Transverse colon (tissue), 4 donors: Measurements from ENCODE around the gene HOXA6. TPM values are rescaled to one million over a fixed set of nuclear protein-coding genes. Genes with fewer than 3 reads are reported as not detected.

Source experiments
- DNase-seq: peaks from one replicate; pipeline ENCODE4 v3.0.0-alpha.2; 2019
- H3K27ac ChIP-seq, 4 donors: fragments of 200-600 bp; sonication (generic); 2 replicates each; pipeline ENCODE4 v1.5.1; 2016 to 2018; ENCODE audit warnings: inconsistent platforms in 4 of 4
- H3K27me3 ChIP-seq: fragments of 200-600 bp; sonication (generic); 2 replicates; pipeline ENCODE4 v1.5.1; 2017; ENCODE audit warnings: inconsistent platforms
- H3K36me3 ChIP-seq, 4 donors: fragments of 200-600 bp; sonication (generic); 2 replicates each; pipeline ENCODE4 v1.5.1; 2017 to 2019; ENCODE audit warnings: inconsistent platforms in 4 of 4
- H3K4me1 ChIP-seq, 4 donors: fragments of 200-600 bp; sonication (generic); 2 replicates each; pipeline ENCODE4 v1.5.1; 2017 to 2020; ENCODE audit warnings: inconsistent platforms in 4 of 4
- H3K4me3 ChIP-seq, 4 donors: fragments of 200-600 bp; sonication (generic); 1 replicate in 1 of 4; 2 replicates in 3 of 4; pipeline versions ENCODE4 v1.5.1 to v1.6.1; 2017 to 2019; ENCODE audit warnings: inconsistent platforms in 4 of 4
- H3K9me3 ChIP-seq, 2 donors: fragments of 200-600 bp; sonication (generic); 2 replicates each; pipeline ENCODE4 v1.5.1; 2017 to 2019; ENCODE audit warnings: inconsistent platforms in 2 of 2
- CTCF ChIP-seq, 5 experiments: fragments of 200-600 bp in 3 of 5; fragments of 450-650 bp in 2 of 5; sonication (generic) in 3 of 5; IDR thresholded peaks; 1 replicate in 2 of 5; 2 replicates in 3 of 5; pipeline ENCODE4 v1.5.1; 2016 to 2017; ENCODE audit warnings: antibody characterized with exemption in 5 of 5, inconsistent platforms in 3 of 5, mild to moderate bottlenecking in 2 of 5, moderate library complexity in 1 of 5
- EP300 ChIP-seq: sonication (generic); formaldehyde crosslinking; IDR thresholded peaks from one replicate; pipeline ENCODE4 v1.6.1; 2017; ENCODE audit warnings: antibody characterized with exemption, low read depth
- POLR2A ChIP-seq: fragments of 450-650 bp; IDR thresholded peaks from one replicate; pipeline ENCODE4 v1.6.1; 2016; ENCODE audit warnings: antibody characterized with exemption, mild to moderate bottlenecking, moderate library complexity
- POLR2AphosphoS5 ChIP-seq, 3 donors: sonication (generic); formaldehyde crosslinking; IDR thresholded peaks; one replicate each; pipeline ENCODE4 v1.6.1; 2016; ENCODE audit warnings: antibody characterized with exemption in 3 of 3
- WGBS, 2 donors: methylation state at CpG; one replicate each; pipeline ENCODE4 v1.1.5; 2018; ENCODE audit warnings: low coverage in 1 of 2; 5-methylcytosine and 5-hydroxymethylcytosine counted together
- in situ Hi-C, 4 donors: fragments of 200-750 bp; cut with MboI; loops; one replicate each; pipeline versions ENCODE4 v1.15.0 to v1.15.1; 2017; ENCODE audit warnings: low sequenced_read_pairs in 3 of 4, low pct_ligation_motif_present in 1 of 4, low pct_unique_long_range_greater_than_20kb in 1 of 4
- intact Hi-C: fragments of 100-400 bp; cut with DNase I; formaldehyde crosslinking; loops from one replicate; pipeline ENCODE4 v1.15.1; 2023; ENCODE audit warnings: low total_unique reads
- total RNA-seq, 4 donors: library from RNA; depleted of rRNA; stranded (reverse); fragments of >200 nt; gene quantifications; one replicate each; pipeline ENCODE4 v1.1.0, GENCODE V29; 2016

The HOXA6 gene
- total RNA-seq, 4 donors from 2014 or later, result 12.9 to 27.8 (median 17.3) TPM

DNA sequence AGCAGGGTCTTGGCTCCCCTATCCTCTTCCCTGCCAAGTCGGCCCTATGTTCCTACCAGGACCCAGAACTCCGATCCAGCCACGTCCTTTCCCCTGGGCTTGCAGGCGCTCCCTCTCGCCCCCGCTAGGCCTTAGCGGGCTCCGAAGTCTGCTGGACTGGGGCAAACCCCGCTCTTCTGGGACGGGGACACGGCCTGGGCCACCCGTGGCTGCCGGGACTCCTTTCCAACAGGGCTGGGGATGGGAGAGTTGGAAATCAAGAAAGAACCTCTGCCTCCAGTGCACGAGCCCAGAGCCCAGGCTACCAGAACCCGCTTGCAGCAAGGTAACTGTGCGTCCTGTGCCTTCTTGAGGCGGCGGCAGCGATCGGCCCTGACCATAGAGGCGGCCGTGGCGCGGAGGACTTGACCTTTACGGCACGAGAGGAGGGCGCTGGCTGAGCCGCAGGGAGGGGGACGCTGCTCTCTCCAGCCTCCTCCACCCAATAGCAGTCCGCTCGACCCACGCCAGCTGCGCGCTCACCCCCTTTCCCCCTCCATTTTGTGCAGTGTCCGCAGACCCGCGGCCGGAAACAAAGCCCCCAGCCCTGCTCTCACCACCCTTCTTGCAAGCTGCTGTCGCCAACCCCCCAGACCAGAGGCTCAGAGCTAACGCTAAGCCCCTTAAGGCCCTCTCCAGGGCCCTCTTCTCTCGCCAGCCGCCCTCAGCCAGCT, 44.4 kb upstream of the HOXA6 start:
- 19 to 54% methylated on average over 7 to 42 of the region's 42 CpGs for WGBS, 2 donors
- peak; percentile 48 for DNase-seq
- H3K27me3 ChIP-seq, result peaks cover 68% of the 10 kb centered on the region
- H3K36me3 ChIP-seq, result no peaks in the 10 kb centered on the region
- peak in 1 of 5 experiments; percentile 30 for TF ChIP-seq CTCF (IDR thresholded peaks at IDR 0.05)
- TF ChIP-seq POLR2AphosphoS5 (IDR thresholded peaks at IDR 0.05), result peak; percentile 27 to 70 (median 40)
- TF ChIP-seq POLR2A, result peak; percentile 55
- no peak for TF ChIP-seq EP300
- in situ Hi-C loops, result loop anchor here in 2 of 4 donors (25.0 kb wide), 1 partner anchor 1330 kb away; no protein-coding TSS in a partner anchor
- intact Hi-C loops, result loop anchor here (5.0 to 10.0 kb wide), 3 partner anchors 725 to 983 kb away; no protein-coding TSS in a partner anchor
- no peaks in the 10 kb centered on the region for H3K9me3 ChIP-seq
- H3K4me1 ChIP-seq, result peaks cover 16 to 57% (median 45%) of the 10 kb centered on the region in 4 donors
- peak overlapping the region; percentile 95 to 99 (median 98) for H3K27ac ChIP-seq
- H3K4me3 ChIP-seq, result peak overlapping the region; percentile 8 to 73 (median 58)

GRCh38 chr7:27191161-27191731, 43.7 kb upstream of the HOXA6 start:
- peak; percentile 19 for DNase-seq
- H3K36me3 ChIP-seq, result no peaks in the 10 kb centered on the region
- intact Hi-C loops (loop anchor here (5.0 to 10.0 kb wide), 3 partner anchors 726 to 984 kb away; no protein-coding TSS in a partner anchor), in situ Hi-C loops (loop anchor here in 2 of 4 donors (25.0 kb wide), 1 partner anchor 1329 kb away; no protein-coding TSS in a partner anchor)
- 41% methylated on average over 15 of the region's 15 CpGs; no CpG with 5 or more reads in 1 of the 2 donors for WGBS, 2 donors
- no peaks in the 10 kb centered on the region for H3K9me3 ChIP-seq
- H3K27ac ChIP-seq, result peak overlapping the region; percentile 95 to 99 (median 98)
- peaks cover 16 to 64% (median 48%) of the 10 kb centered on the region in 4 donors for H3K4me1 ChIP-seq
- peaks cover 66% of the 10 kb centered on the region for H3K27me3 ChIP-seq
- TF ChIP-seq POLR2A (no peak), CTCF (IDR thresholded peaks at IDR 0.05) (no peak), POLR2AphosphoS5 (IDR thresholded peaks at IDR 0.05) (no peak), EP300 (no peak)
- H3K4me3 ChIP-seq, result peak overlapping the region; percentile 8 to 73 (median 58)

DNA sequence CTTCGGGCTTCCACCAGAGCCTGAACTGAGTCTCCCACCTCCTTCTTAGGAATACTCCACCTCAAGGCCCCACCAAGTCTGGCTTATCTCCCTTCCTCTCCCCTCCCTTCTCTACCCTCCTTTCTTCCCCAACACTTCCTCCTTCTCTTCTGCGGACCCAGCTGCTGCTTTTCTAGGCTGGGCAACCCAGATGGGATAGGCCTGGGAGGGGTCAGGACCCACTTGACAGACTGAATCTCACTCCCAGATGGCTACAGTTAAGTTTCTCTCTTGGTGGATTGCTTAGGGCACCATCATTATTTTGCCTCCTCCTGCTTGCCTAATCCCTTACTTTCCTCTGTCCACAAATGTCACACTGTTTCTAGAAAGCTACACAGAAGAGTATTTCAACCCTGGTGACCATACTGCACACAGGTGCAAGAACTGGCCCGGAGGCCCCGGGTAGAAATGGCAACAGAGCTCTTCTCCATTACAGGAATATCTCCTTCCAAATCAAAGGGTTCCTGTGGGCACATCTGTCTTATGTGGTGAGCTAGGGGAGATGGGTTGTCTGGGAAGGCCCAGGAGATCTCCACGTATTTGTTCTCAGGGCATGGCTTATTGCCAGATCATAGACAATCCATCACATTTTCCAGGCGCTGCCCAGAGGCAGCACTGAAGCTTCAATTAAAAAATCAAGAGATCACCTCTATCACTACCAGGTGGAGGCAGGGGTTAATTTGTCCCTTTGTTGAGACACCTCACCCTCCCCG, 42.6 kb upstream of the HOXA6 start:
- H3K4me3 ChIP-seq, result peak overlapping the region in 2 of 4 donors; percentile 68 to 79
- peak; percentile 41 for DNase-seq

GRCh38 chr7:27189295-27189996, 41.9 kb upstream of the HOXA6 start:
- intact Hi-C loops (loop anchor here (5.0 kb wide), 1 partner anchor 828 kb away; no protein-coding TSS in a partner anchor), in situ Hi-C loops (loop anchor here in 3 of 4 donors (10.0 to 25.0 kb wide), 2 partner anchors 1327 to 1335 kb away; no protein-coding TSS in a partner anchor)
- Histone ChIP-seq H3K27me3 (peaks cover 64% of the 10 kb centered on the region), H3K9me3 (no peaks in the 10 kb centered on the region), H3K36me3 (no peaks in the 10 kb centered on the region), H3K4me3 (peak overlapping the region in 3 of 4 donors; percentile 37 to 79 (median 68)), H3K4me1 (peaks cover 16 to 66% (median 48%) of the 10 kb centered on the region in 4 donors), H3K27ac (peak overlapping the region; percentile 95 to 99 (median 98))
- DNase-seq, result peak; percentile 78
- TF ChIP-seq EP300 (no peak), POLR2AphosphoS5 (IDR thresholded peaks at IDR 0.05) (peak; percentile 63 to 88 (median 82)), CTCF (IDR thresholded peaks at IDR 0.05) (no peak), POLR2A (peak; percentile 84)
- WGBS, 2 donors, result 12% methylated on average over 22 of the region's 22 CpGs; no CpG with 5 or more reads in 1 of the 2 donors

More for the DNA sequence above, 42.6 kb upstream of the HOXA6 start:
- peak overlapping the region; percentile 95 to 99 (median 98) for H3K27ac ChIP-seq
- H3K36me3 ChIP-seq, result no peaks in the 10 kb centered on the region
- H3K9me3 ChIP-seq, result no peaks in the 10 kb centered on the region
- in situ Hi-C loops (loop anchor here in 3 of 4 donors (10.0 to 25.0 kb wide), 2 partner anchors 1328 to 1335 kb away; no protein-coding TSS in a partner anchor), intact Hi-C loops (loop anchor here (5.0 to 10.0 kb wide), 4 partner anchors 727 to 985 kb away; no protein-coding TSS in a partner anchor)
- H3K4me1 ChIP-seq, result peaks cover 16 to 66% (median 48%) of the 10 kb centered on the region in 4 donors
- WGBS, 2 donors, result 19 to 36% methylated on average over 4 to 7 of the region's 7 CpGs
- TF ChIP-seq POLR2AphosphoS5 (IDR thresholded peaks at IDR 0.05), result peak; percentile 21 to 59 (median 33)
- TF ChIP-seq POLR2A, result no peak
- peaks cover 69% of the 10 kb centered on the region for H3K27me3 ChIP-seq
